Measurements from ENCODE around the gene NLGN4Y. TPM values are rescaled to one million over a fixed set of nuclear protein-coding genes. Genes with fewer than 3 reads are reported as not detected.

NLGN4Y gene
- total RNA-seq, 1 donor from 2014 or later: not detected

- Mint-ChIP-seq H3K4me3 (ENCODE audit: unreplicated experiment) (no peak overlapping the region), H3K9me3 (ENCODE audit: unreplicated experiment) (no peaks in the 10 kb centered on the region), H3K27me3 (ENCODE audit: unreplicated experiment) (no peaks in the 10 kb centered on the region), H3K36me3 (ENCODE audit: unreplicated experiment) (no peaks in the 10 kb centered on the region), H3K27ac (ENCODE audit: unreplicated experiment) (no peak overlapping the region), H3K4me1 (ENCODE audit: unreplicated experiment) (no peaks in the 10 kb centered on the region)
- TF ChIP-seq CTCF (IDR thresholded peaks at IDR 0.05): no peak
- DNase-seq (ENCODE audit: extremely low spot score, unreplicated experiment): no peak
Measured at GRCh38 chrY:14637551-14637950, 113.2 kb downstream of the NLGN4Y start.

GRCh38 chrY:14641853-14642252, 117.5 kb downstream of the NLGN4Y start:
- no peaks in the 10 kb centered on the region for H3K36me3 Mint-ChIP-seq (ENCODE audit: unreplicated experiment)
- H3K4me1 Mint-ChIP-seq (ENCODE audit: unreplicated experiment): no peaks in the 10 kb centered on the region
- H3K9me3 Mint-ChIP-seq (ENCODE audit: unreplicated experiment): no peaks in the 10 kb centered on the region
- no peak overlapping the region for H3K27ac Mint-ChIP-seq (ENCODE audit: unreplicated experiment)
- H3K27me3 Mint-ChIP-seq (ENCODE audit: unreplicated experiment): no peaks in the 10 kb centered on the region
- H3K4me3 Mint-ChIP-seq (ENCODE audit: unreplicated experiment): no peak overlapping the region
- DNase-seq (ENCODE audit: extremely low spot score, unreplicated experiment): no peak
- no peak for TF ChIP-seq CTCF (IDR thresholded peaks at IDR 0.05)

GRCh38 chrY:14644157-14644952, 120.0 kb downstream of the NLGN4Y start:
- no peaks in the 10 kb centered on the region for H3K9me3 Mint-ChIP-seq (ENCODE audit: unreplicated experiment)
- no peak for TF ChIP-seq CTCF (IDR thresholded peaks at IDR 0.05)
- no peak for DNase-seq (ENCODE audit: extremely low spot score, unreplicated experiment)
- H3K4me3 Mint-ChIP-seq (ENCODE audit: unreplicated experiment): no peak overlapping the region
- H3K4me1 Mint-ChIP-seq (ENCODE audit: unreplicated experiment): no peaks in the 10 kb centered on the region
- H3K36me3 Mint-ChIP-seq (ENCODE audit: unreplicated experiment): no peaks in the 10 kb centered on the region
- H3K27ac Mint-ChIP-seq (ENCODE audit: unreplicated experiment): no peak overlapping the region
- H3K27me3 Mint-ChIP-seq (ENCODE audit: unreplicated experiment): no peaks in the 10 kb centered on the region

GRCh38 chrY:14679181-14679580, 154.9 kb downstream of the NLGN4Y start:
- Mint-ChIP-seq H3K4me3 (ENCODE audit: unreplicated experiment) (no peak overlapping the region), H3K36me3 (ENCODE audit: unreplicated experiment) (no peaks in the 10 kb centered on the region), H3K9me3 (ENCODE audit: unreplicated experiment) (no peaks in the 10 kb centered on the region), H3K27ac (ENCODE audit: unreplicated experiment) (no peak overlapping the region), H3K27me3 (ENCODE audit: unreplicated experiment) (no peaks in the 10 kb centered on the region), H3K4me1 (ENCODE audit: unreplicated experiment) (no peaks in the 10 kb centered on the region)
- no peak for TF ChIP-seq CTCF (IDR thresholded peaks at IDR 0.05)
- no peak for DNase-seq (ENCODE audit: extremely low spot score, unreplicated experiment)

- H3K27ac Mint-ChIP-seq (ENCODE audit: unreplicated experiment): no peak overlapping the region
- no peaks in the 10 kb centered on the region for H3K36me3 Mint-ChIP-seq (ENCODE audit: unreplicated experiment)
- H3K9me3 Mint-ChIP-seq (ENCODE audit: unreplicated experiment): no peaks in the 10 kb centered on the region
- no peaks in the 10 kb centered on the region for H3K4me1 Mint-ChIP-seq (ENCODE audit: unreplicated experiment)
- H3K4me3 Mint-ChIP-seq (ENCODE audit: unreplicated experiment): no peak overlapping the region
- no peak for TF ChIP-seq CTCF (IDR thresholded peaks at IDR 0.05)
- DNase-seq (ENCODE audit: extremely low spot score, unreplicated experiment): no peak
- H3K27me3 Mint-ChIP-seq (ENCODE audit: unreplicated experiment): no peaks in the 10 kb centered on the region
Measured at GRCh38 chrY:14694543-14694942, 170.2 kb downstream of the NLGN4Y start.
